ENCODE results near the gene OR51T1.

OR51T1 gene

GRCh38 chr11:4924239-4924638 lies 42.5 kb downstream of the OR51T1 start, which contains the start of gene OR51G1:
Gene OR51G1 (minus strand): TSS chr11:4924339. CDS start chr11:4924339, 0 bp downstream.
- in situ Hi-C loops (cut with HindIII; ENCODE audit: low sequenced_read_pairs), result no loop called here

DNA sequence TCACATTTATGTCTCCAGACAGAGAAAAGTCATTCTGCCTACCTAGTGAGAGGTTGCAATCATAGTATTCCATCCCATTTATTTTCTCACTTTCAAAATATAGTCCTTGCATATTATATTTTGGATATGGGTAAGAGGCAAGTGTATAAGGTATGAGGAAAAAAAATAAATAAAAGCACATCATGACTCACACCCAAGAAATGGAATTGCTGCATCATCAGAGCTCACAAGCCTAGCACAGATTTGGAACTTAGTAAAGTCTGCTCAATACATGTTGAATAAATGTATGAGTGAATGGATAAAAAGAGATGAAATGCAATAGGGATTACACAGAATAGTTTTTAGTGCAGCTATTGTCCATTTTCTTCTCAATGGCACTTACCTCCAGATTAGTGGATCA lies 44.9 kb downstream of the OR51T1 start:
- in situ Hi-C loops (cut with HindIII; ENCODE audit: low sequenced_read_pairs), result no loop called here

Data from endothelial cell of hepatic sinusoid (primary cell).